Measurements from ENCODE around the gene PUS7. TPM values are rescaled to one million over a fixed set of nuclear protein-coding genes. Genes with fewer than 3 reads are reported as not detected.

PUS7 gene
- total RNA-seq, 1 donor from 2014 or later = 8.4 TPM

DNA sequence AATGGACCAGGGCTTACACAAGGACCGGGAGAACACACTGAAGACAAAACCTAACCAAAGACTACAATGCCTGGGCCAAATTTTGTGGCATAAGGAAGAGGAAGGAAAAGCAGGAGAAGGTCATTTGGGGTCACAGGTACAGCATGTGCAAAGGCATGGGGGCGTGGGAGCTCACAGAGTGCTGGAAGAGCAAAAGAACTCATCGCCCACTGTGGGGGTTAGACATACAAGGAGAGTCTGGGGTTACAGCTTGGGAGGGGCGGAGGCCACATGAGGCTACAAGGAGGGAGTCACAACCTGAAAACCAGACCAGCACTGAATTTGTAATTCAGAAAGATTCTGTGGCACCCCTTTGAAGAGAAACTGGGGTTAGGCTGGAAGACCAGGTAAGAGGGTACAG is 9.7 kb downstream of the PUS7 start:
- Histone ChIP-seq H3K4me1 (no peaks in the 10 kb centered on the region), H3K27ac (no peak overlapping the region), H3K4me3 (no peak overlapping the region), H3K27me3 (ENCODE audit: low read depth) (no peaks in the 10 kb centered on the region), H3K9me3 (no peaks in the 10 kb centered on the region), H3K36me3 (peaks cover 10% of the 10 kb centered on the region)
- no peak for DNase-seq
- no peak for ATAC-seq
- TF ChIP-seq, protein P1, sequence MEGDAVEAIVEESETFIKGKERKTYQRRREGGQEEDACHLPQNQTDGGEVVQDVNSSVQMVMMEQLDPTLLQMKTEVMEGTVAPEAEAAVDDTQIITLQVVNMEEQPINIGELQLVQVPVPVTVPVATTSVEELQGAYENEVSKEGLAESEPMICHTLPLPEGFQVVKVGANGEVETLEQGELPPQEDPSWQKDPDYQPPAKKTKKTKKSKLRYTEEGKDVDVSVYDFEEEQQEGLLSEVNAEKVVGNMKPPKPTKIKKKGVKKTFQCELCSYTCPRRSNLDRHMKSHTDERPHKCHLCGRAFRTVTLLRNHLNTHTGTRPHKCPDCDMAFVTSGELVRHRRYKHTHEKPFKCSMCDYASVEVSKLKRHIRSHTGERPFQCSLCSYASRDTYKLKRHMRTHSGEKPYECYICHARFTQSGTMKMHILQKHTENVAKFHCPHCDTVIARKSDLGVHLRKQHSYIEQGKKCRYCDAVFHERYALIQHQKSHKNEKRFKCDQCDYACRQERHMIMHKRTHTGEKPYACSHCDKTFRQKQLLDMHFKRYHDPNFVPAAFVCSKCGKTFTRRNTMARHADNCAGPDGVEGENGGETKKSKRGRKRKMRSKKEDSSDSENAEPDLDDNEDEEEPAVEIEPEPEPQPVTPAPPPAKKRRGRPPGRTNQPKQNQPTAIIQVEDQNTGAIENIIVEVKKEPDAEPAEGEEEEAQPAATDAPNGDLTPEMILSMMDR (IDR thresholded peaks at IDR 0.05) = no peak
- intact Hi-C loops (cut with DNase I) = no loop called here

DNA sequence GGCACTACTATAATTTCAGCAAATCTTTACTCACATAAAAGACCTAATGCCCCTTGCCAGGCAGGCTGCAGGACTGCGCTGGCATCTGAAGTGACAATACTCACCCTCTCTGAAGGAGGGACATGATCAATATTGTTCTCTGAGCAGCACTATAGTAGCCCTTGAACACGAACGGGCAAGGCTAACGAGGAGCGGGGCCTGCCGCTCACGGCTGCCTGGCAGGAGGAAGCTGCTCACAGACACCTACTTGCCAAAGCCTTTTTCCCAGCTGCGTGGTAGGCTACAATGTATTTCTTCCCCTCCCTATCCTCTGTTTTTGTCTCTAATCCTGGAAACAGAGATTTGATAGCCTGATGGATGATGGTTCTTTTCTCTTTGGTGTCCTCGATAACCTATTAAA is 19.9 kb downstream of the PUS7 start:
- Histone ChIP-seq H3K4me1 (no peaks in the 10 kb centered on the region), H3K36me3 (peaks cover 53% of the 10 kb centered on the region), H3K9me3 (no peaks in the 10 kb centered on the region), H3K4me3 (no peak overlapping the region), H3K27me3 (ENCODE audit: low read depth) (no peaks in the 10 kb centered on the region), H3K27ac (no peak overlapping the region)
- DNase-seq (no peak), ATAC-seq (no peak)
- intact Hi-C loops (cut with DNase I) = no loop called here
- TF ChIP-seq, protein P1 (IDR thresholded peaks at IDR 0.05) = no peak

GRCh38 chr7:105497016-105497415 is 25.1 kb downstream of the PUS7 start:
- H3K4me1 ChIP-seq = no peaks in the 10 kb centered on the region
- no peak overlapping the region for H3K27ac ChIP-seq
- peaks cover 19% of the 10 kb centered on the region for H3K36me3 ChIP-seq
- ATAC-seq (no peak), DNase-seq (no peak)
- intact Hi-C loops (cut with DNase I) = no loop called here
- TF ChIP-seq, protein P1 (IDR thresholded peaks at IDR 0.05) = no peak
- no peaks in the 10 kb centered on the region for H3K9me3 ChIP-seq
- no peak overlapping the region for H3K4me3 ChIP-seq
- H3K27me3 ChIP-seq (ENCODE audit: low read depth) = no peaks in the 10 kb centered on the region

- Histone ChIP-seq H3K27ac (no peak overlapping the region), H3K4me3 (no peak overlapping the region), H3K27me3 (ENCODE audit: low read depth) (no peaks in the 10 kb centered on the region), H3K4me1 (no peaks in the 10 kb centered on the region), H3K9me3 (no peaks in the 10 kb centered on the region), H3K36me3 (peaks cover 14% of the 10 kb centered on the region)
- intact Hi-C loops (cut with DNase I) = no loop called here
- TF ChIP-seq, protein P1 (IDR thresholded peaks at IDR 0.05) = no peak
- DNase-seq (no peak), ATAC-seq (no peak)
These were observed 25.6 kb downstream of the PUS7 start for GRCh38 chr7:105496521-105496920.

DNA sequence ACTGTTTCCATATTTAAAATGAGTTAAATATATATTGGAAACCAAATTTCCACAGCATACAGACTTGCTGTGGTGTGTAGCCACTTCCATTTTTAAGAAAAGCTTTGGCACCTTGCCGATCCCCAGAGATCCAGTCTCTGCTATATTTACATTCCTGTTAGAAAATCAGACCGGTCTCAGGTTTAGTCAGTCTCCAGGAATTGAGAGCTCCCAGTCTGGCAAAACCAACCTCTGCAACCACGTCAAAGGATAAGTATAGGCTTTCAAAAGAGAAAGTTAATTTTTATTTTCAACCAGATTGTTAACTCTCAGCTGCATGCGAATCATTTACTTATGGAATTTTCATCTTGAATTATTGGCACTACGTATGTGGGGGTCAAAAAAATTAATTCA is 28.2 kb downstream of the PUS7 start:
- TF ChIP-seq, protein P1 (IDR thresholded peaks at IDR 0.05) = no peak
- no peak for DNase-seq
- ATAC-seq = peak; percentile 25 to 87

More for the DNA sequence above, 28.2 kb downstream of the PUS7 start:
- Histone ChIP-seq H3K9me3 (no peaks in the 10 kb centered on the region), H3K4me1 (no peaks in the 10 kb centered on the region), H3K36me3 (no peaks in the 10 kb centered on the region), H3K4me3 (no peak overlapping the region), H3K27ac (no peak overlapping the region), H3K27me3 (ENCODE audit: low read depth) (no peaks in the 10 kb centered on the region)
- intact Hi-C loops (cut with DNase I) = no loop called here

All from lower lobe of right lung (tissue), 2 donors.